Kidney (tissue), 14 donors: ENCODE results near the gene GRIA1. TPM values are rescaled to one million over a fixed set of nuclear protein-coding genes. Genes with fewer than 3 reads are reported as not detected.
A peak's percentile ranks its signal among the peaks of the same experiment; 100 is the strongest.

Source experiments
- DNase-seq, 5 donors: peaks; one replicate each; pipeline ENCODE4 v3.0.0-alpha.2; 2013 to 2020
- FAIRE-seq: peaks from 2 replicates; lab custom pipeline; 2012; peaks lifted over from hg19 to GRCh38; lab: Jason Lieb, UNC
- H3K27ac ChIP-seq, 2 donors: one replicate each; pipeline ENCODE4 v1.7.0; 2013; ENCODE audit warnings: low read depth in 2 of 2, low read length in 2 of 2, inconsistent platforms in 1 of 2
- H3K27me3 ChIP-seq: one replicate; pipeline ENCODE4 v1.7.1; 2013; ENCODE audit warnings: low read length, inconsistent platforms; ENCODE audit not compliant: control insufficient read depth, insufficient read depth
- H3K36me3 ChIP-seq, 3 donors: one replicate each; pipeline versions ENCODE4 v1.7.0 to v1.7.1; 2013; ENCODE audit warnings: low read length in 3 of 3, control low read depth in 1 of 3, inconsistent platforms in 1 of 3; ENCODE audit not compliant: insufficient read depth in 3 of 3, control insufficient read depth in 2 of 3
- H3K4me1 ChIP-seq, 3 donors: one replicate each; pipeline versions ENCODE4 v1.7.0 to v1.7.1; 2013; ENCODE audit warnings: low read length in 3 of 3, inconsistent platforms in 1 of 3, low read depth in 1 of 3; ENCODE audit not compliant: control insufficient read depth in 2 of 3, insufficient read depth in 2 of 3
- H3K4me3 ChIP-seq, 3 donors: one replicate each; pipeline versions ENCODE4 v1.7.0 to v1.8.1; 2013; ENCODE audit warnings: low read length in 3 of 3, control low read depth in 1 of 3, inconsistent platforms in 1 of 3
- H3K9ac ChIP-seq, 3 donors: one replicate each; pipeline versions ENCODE4 v1.7.0 to v1.7.1; 2013; ENCODE audit warnings: low read length in 3 of 3, control low read depth in 1 of 3, inconsistent platforms in 1 of 3
- H3K9me3 ChIP-seq, 3 donors: one replicate each; pipeline versions ENCODE4 v1.7.0 to v1.7.1; 2013; ENCODE audit warnings: low read length in 3 of 3, control low read depth in 1 of 3, inconsistent platforms in 1 of 3; ENCODE audit not compliant: control insufficient read depth in 2 of 3, insufficient read depth in 1 of 3
- intact Hi-C: fragments of 100-400 bp; cut with DNase I; formaldehyde crosslinking; loops from one replicate; pipeline ENCODE4 v1.11.1; 2022
- polyA plus RNA-seq: library from polyadenylated mRNA; stranded (reverse); fragments of 350-450 nt; fragmentation: Illumina TruSeq; extraction: RNeasy Lipid Tissue Mini Kit (QIAGEN cat#74804); gene quantifications from one replicate; pipeline ENCODE4 v1.2.3, GENCODE V29; 2014; ENCODE audit warnings: low read depth, low replicate concordance; ENCODE audit not compliant: insufficient read depth
- total RNA-seq: library from RNA; stranded (reverse); fragmentation: NEBNext Ultra II Directional; extraction: Animal tissue kit (Norgen Biotek cat#: 25700); gene quantifications from one replicate; pipeline ENCODE4 v1.2.1, GENCODE V29; 2021
- TF ChIP-seq, protein P1 (sequence below): IDR thresholded peaks from 3 replicates; pipeline ENCODE4 v1.5.1; 2012; ENCODE audit warnings: mild to moderate bottlenecking, moderate library complexity, borderline replicate concordance; ENCODE audit not compliant: insufficient read depth; ENCODE audit errors: extremely low read depth
- donor health status: control.
- donor health status: control.
- donor health status: control.
- donor health status: control.
- donor health status: control.
- donor health status: DM: yes; HTN: yes; CAD: no.
- donor health status: Normal renal cell carcinoma (clear cell type).

The GRIA1 gene
- total and polyA plus RNA-seq, 2 donors from 2014 or later: 0.50 TPM; not detected in 1

DNA sequence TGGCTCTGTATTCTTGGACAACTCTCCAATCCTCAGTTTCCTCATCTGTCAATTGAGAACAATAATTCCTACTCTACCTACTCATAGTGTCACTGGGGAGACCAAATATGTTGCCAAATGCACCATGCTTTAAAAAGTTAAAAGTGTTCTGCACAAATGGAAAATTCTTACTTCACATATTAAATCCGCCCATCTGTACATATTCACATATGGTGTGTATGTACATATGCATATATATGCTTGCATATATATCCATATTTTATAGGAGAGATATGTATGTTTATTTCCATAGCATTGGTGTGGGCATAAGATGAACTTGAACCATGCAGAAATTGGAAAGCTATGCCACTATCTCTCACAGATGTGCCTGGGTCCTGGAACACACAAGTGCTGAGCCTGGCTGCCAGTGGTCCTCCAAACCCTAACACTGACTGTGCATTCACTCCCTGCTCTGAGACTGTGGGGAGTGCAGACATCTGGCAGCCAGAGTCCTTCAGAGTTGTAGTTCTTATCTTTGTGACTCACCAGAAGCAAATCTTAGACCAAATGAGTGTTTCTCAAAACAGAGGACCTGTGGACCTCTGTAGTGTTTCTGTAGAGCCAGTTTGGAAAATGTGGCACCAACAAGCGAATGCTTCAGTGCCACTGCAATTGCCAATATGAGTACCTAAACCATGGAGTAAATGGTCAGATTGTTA lies 168.7 kb downstream of the GRIA1 start:
- Histone ChIP-seq H3K9ac (no peak overlapping the region), H3K9me3 (no peaks in the 10 kb centered on the region), H3K27me3 (no peaks in the 10 kb centered on the region), H3K36me3 (no peaks in the 10 kb centered on the region), H3K4me3 (no peak overlapping the region), H3K4me1 (no peaks in the 10 kb centered on the region), H3K27ac (no peak overlapping the region)
- intact Hi-C loops: no loop called here
- DNase-seq: no peak
- no peak for FAIRE-seq
- TF ChIP-seq, protein P1, sequence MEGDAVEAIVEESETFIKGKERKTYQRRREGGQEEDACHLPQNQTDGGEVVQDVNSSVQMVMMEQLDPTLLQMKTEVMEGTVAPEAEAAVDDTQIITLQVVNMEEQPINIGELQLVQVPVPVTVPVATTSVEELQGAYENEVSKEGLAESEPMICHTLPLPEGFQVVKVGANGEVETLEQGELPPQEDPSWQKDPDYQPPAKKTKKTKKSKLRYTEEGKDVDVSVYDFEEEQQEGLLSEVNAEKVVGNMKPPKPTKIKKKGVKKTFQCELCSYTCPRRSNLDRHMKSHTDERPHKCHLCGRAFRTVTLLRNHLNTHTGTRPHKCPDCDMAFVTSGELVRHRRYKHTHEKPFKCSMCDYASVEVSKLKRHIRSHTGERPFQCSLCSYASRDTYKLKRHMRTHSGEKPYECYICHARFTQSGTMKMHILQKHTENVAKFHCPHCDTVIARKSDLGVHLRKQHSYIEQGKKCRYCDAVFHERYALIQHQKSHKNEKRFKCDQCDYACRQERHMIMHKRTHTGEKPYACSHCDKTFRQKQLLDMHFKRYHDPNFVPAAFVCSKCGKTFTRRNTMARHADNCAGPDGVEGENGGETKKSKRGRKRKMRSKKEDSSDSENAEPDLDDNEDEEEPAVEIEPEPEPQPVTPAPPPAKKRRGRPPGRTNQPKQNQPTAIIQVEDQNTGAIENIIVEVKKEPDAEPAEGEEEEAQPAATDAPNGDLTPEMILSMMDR: no peak

DNA sequence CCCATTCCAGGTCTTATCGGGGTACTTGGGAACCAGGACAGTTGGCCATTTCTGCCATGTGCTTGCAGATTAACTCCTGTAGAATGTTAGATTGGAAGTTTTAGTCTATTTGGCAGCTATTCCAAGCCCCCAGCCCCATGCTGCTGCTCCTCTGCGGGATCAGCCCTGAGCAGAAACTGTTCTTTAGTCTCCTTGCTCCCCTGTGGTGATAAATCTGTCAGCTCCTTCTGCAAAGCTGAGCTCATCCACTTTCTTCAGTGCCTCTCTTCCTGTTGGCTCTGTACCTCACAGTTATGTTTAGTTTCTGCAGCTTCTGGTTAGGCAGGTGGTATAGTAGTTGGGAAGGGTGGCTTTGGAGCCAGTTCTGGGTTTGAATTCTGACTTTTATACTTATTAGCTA lies 170.4 kb downstream of the GRIA1 start:
- H3K36me3 ChIP-seq: no peaks in the 10 kb centered on the region
- intact Hi-C loops: no loop called here
- DNase-seq: peak in 1 of 5 donors; percentile 9
- FAIRE-seq: no peak
- no peaks in the 10 kb centered on the region for H3K9me3 ChIP-seq
- H3K4me3 ChIP-seq: no peak overlapping the region
- no peak overlapping the region for H3K9ac ChIP-seq
- no peak overlapping the region for H3K27ac ChIP-seq
- TF ChIP-seq, protein P1: no peak
- H3K27me3 ChIP-seq: no peaks in the 10 kb centered on the region
- no peaks in the 10 kb centered on the region for H3K4me1 ChIP-seq

DNA sequence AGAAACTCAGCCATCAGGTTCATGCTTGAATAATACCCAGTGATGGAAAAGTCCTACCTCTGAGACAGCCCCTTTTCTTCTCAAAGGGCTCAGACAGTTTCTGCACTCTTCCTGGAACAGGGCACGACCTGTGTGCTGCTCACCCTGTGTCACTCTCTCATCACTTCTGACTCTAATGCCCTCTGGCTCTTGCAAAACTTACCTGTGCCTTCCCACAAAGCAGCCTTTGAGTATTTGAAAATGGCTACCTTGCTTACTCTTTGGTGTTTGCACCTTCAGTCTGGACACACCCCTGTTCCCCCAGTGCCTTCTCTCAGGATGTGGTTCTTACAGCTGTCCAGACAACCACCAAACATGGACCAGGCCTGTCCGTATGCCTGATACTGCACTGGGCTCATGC lies 171.4 kb downstream of the GRIA1 start:
- no peak for FAIRE-seq
- no peaks in the 10 kb centered on the region for H3K36me3 ChIP-seq
- no peak for DNase-seq
- H3K4me3 ChIP-seq: no peak overlapping the region
- TF ChIP-seq, protein P1: no peak
- H3K27me3 ChIP-seq: no peaks in the 10 kb centered on the region
- no peak overlapping the region for H3K9ac ChIP-seq
- H3K4me1 ChIP-seq: no peaks in the 10 kb centered on the region
- no peaks in the 10 kb centered on the region for H3K9me3 ChIP-seq
- no peak overlapping the region for H3K27ac ChIP-seq
- intact Hi-C loops: no loop called here
